ENCODE measurements around the gene TTPAL. TPM values are rescaled to one million over a fixed set of nuclear protein-coding genes. Genes with fewer than 3 reads are reported as not detected.

The TTPAL gene
- total and polyA plus RNA-seq, 5 donors, result 3.1 to 7.1 (median 6.7) TPM

DNA sequence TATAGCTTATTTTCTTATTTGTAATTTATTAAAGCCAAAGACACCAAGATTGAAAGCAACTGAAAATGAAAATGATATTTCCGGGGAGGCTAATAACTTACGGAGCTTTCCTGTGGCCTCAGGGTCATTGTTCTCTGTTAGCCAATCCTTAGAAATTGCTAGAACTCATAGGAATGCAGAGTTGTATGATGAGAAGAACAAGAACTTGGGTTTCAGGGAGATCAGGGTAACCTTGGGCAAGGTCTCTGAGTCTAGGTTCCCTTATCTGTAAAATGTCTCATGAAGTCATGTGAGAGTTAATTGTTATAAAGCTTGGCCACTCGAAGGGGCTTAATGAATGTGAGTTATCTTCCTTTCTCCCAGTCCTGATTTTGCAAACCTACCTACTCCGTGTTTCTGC, 66.3 kb downstream of the TTPAL start:
- 36% methylated on average over 4 of the region's 4 CpGs for WGBS
- H3K4me3 ChIP-seq (ENCODE audit: low read length), result no peak overlapping the region
- H3K27me3 ChIP-seq (ENCODE audit: control insufficient read depth, insufficient read depth), result no peaks in the 10 kb centered on the region
- intact Hi-C loops (cut with DNase I), result no loop called here
- peaks cover 2% of the 10 kb centered on the region for H3K4me1 ChIP-seq (ENCODE audit: control insufficient read depth, insufficient read depth, low read length)
- no peak overlapping the region for H3K27ac ChIP-seq (ENCODE audit: low read length)
- no peak for ATAC-seq
- no peak for DNase-seq
- H3K9me3 ChIP-seq (ENCODE audit: control insufficient read depth, low read length), result no peaks in the 10 kb centered on the region

DNA sequence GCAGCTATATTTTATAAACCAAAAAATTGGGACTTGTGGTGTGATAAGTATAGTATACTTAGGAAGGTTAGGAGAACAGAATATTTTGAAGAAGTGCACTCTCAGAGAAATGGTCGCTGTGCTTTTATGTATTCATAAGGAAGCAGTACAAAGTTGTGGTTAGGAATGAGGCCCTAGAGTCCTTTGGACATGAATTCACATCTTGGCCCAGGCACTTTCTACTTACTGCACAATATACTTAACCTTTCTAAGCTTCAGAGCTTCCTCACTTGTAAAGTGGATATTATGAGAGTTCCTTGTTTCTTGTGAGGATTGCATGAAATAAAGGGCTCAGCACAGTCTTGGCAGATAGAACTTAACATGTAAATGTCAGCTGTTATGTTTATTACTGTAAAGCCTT, 67.2 kb downstream of the TTPAL start:
- Histone ChIP-seq H3K4me3 (ENCODE audit: low read length) (no peak overlapping the region), H3K4me1 (ENCODE audit: control insufficient read depth, insufficient read depth, low read length) (peaks cover 2% of the 10 kb centered on the region), H3K27me3 (ENCODE audit: control insufficient read depth, insufficient read depth) (no peaks in the 10 kb centered on the region), H3K9me3 (ENCODE audit: control insufficient read depth, low read length) (no peaks in the 10 kb centered on the region), H3K27ac (ENCODE audit: low read length) (no peak overlapping the region)
- ATAC-seq (no peak), DNase-seq (no peak)
- WGBS, result 72% methylated on average over 1 of the region's 1 CpG
- intact Hi-C loops (cut with DNase I), result no loop called here

DNA sequence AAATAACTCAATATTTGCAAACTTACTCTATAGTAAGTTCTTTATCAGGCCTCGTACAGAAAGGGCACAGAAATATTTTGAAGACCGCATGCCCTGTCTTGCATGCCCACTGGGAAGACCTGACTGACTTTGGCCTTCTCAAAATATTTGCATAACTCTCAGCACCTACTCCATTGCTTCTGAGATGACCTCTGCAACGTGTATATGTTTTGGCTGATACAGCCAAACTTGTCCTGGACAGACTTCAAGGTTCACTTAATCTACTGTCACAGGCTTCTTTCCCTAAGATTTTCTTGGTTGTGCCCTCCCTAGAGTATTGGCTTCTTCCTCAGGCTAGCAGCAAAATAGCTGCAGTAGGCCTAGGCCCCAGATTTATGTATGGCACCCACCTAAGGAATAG, 67.7 kb downstream of the TTPAL start:
- H3K4me1 ChIP-seq (ENCODE audit: control insufficient read depth, insufficient read depth, low read length), result peaks cover 2% of the 10 kb centered on the region
- no peaks in the 10 kb centered on the region for H3K9me3 ChIP-seq (ENCODE audit: control insufficient read depth, low read length)
- H3K27me3 ChIP-seq (ENCODE audit: control insufficient read depth, insufficient read depth), result no peaks in the 10 kb centered on the region
- intact Hi-C loops (cut with DNase I), result no loop called here
- H3K27ac ChIP-seq (ENCODE audit: low read length), result no peak overlapping the region
- ATAC-seq (no peak), DNase-seq (no peak)
- no peak overlapping the region for H3K4me3 ChIP-seq (ENCODE audit: low read length)
- 64% methylated on average over 3 of the region's 3 CpGs for WGBS

Other genes with a start within 250 kb of the TTPAL start
- gene GDAP1L1, start 228.6 kb upstream of the TTPAL start, total RNA-seq, result 1 to 10 TPM in 1 of 4 donors, under 1 TPM in 3; 0.17 to 2.8 (median 0.55) TPM
- 1.4 TPM for gene GDAP1L1, start 228.6 kb upstream of the TTPAL start, polyA plus RNA-seq
- gene FITM2, start 164.7 kb upstream of the TTPAL start, total RNA-seq, result 100 to 1,000 TPM; 121 to 150 (median 145) TPM
- 57.1 TPM for gene FITM2, start 164.7 kb upstream of the TTPAL start, polyA plus RNA-seq
- not detected for gene R3HDML, start 138.8 kb upstream of the TTPAL start, total RNA-seq
- gene R3HDML, start 138.8 kb upstream of the TTPAL start, polyA plus RNA-seq, result not detected
- gene HNF4A, start 120.2 kb upstream of the TTPAL start, total RNA-seq, result under 1 TPM in 1 of 4 donors, not detected in 3; 0.08 TPM
- 0.07 TPM for gene HNF4A, start 120.2 kb upstream of the TTPAL start, polyA plus RNA-seq
- 100 to 1,000 TPM; 101 to 118 (median 105) TPM for gene SERINC3, start 46.2 kb downstream of the TTPAL start, total RNA-seq
- gene SERINC3, start 46.2 kb downstream of the TTPAL start, polyA plus RNA-seq, result 47.8 TPM
- gene PKIG, start 106.7 kb downstream of the TTPAL start, total RNA-seq, result 100 to 1,000 TPM; 212 to 246 (median 232) TPM
- 334 TPM for gene PKIG, start 106.7 kb downstream of the TTPAL start, polyA plus RNA-seq
- gene ADA, start 175.8 kb downstream of the TTPAL start, total RNA-seq, result 10 to 100 TPM; 11.6 to 22.8 (median 12.4) TPM
- 12.4 TPM for gene ADA, start 175.8 kb downstream of the TTPAL start, polyA plus RNA-seq
- gene CCN5, start 239.5 kb downstream of the TTPAL start, total RNA-seq, result 100 to 1,000 TPM in 1 of 4 donors, 10 to 100 TPM in 3; 85.2 to 292 (median 98.2) TPM
- 102 TPM for gene CCN5, start 239.5 kb downstream of the TTPAL start, polyA plus RNA-seq